IPS DF 6.9 (cell line): ENCODE data around the gene PPDPF.

Experiments
- DNase-seq: peaks from one replicate; pipeline ENCODE4 v3.0.0-alpha.2; 2013; ENCODE audit warnings: low read depth, low spot score
- H3K27ac ChIP-seq: one replicate; pipeline ENCODE4 v1.5.1; 2013; ENCODE audit warnings: low read length, control low read depth
- H3K27me3 ChIP-seq: 2 replicates; pipeline ENCODE4 v1.6.1; 2013; ENCODE audit warnings: mild to moderate bottlenecking, low read length; ENCODE audit not compliant: control insufficient read depth, insufficient read depth
- H3K36me3 ChIP-seq: 2 replicates; pipeline ENCODE4 v1.6.1; 2013; ENCODE audit warnings: low read length; ENCODE audit not compliant: control insufficient read depth, insufficient read depth
- H3K4me1 ChIP-seq: 2 replicates; pipeline ENCODE4 v1.6.1; 2013; ENCODE audit warnings: low read length; ENCODE audit not compliant: control insufficient read depth, insufficient read depth
- H3K4me3 ChIP-seq: 2 replicates; pipeline ENCODE4 v1.5.1; 2013; ENCODE audit warnings: mild to moderate bottlenecking, low read length
- H3K9me3 ChIP-seq: 2 replicates; pipeline ENCODE4 v1.6.1; 2013; ENCODE audit warnings: low read length, inconsistent platforms; ENCODE audit not compliant: control insufficient read depth, insufficient read depth
- WGBS: extraction: QIAGEN DNeasy Blood & Tissue Kit; methylation state at CpG from one replicate; pipeline ENCODE4 v1.1.7; 2013; ENCODE audit warnings: mixed read lengths, missing lambda C conversion rate; ENCODE audit not compliant: insufficient read length, insufficient coverage; 5-methylcytosine and 5-hydroxymethylcytosine counted together

Gene PPDPF

GRCh38 chr20:63500151-63500901, 20.2 kb upstream of the PPDPF start:
- no peak overlapping the region for H3K27ac ChIP-seq
- no peaks in the 10 kb centered on the region for H3K9me3 ChIP-seq
- no peak for DNase-seq
- H3K4me1 ChIP-seq, result peaks cover 12% of the 10 kb centered on the region
- H3K27me3 ChIP-seq, result peaks cover 5% of the 10 kb centered on the region; the same call in 1 of the 2 replicates
- H3K36me3 ChIP-seq, result no peaks in the 10 kb centered on the region
- H3K4me3 ChIP-seq, result no peak overlapping the region
- WGBS, result no CpG with 5 or more reads among the region's 24 CpGs

- no peak for DNase-seq
- Histone ChIP-seq H3K27me3 (peaks cover 5% of the 10 kb centered on the region; the same call in 1 of the 2 replicates), H3K27ac (no peak overlapping the region), H3K9me3 (no peaks in the 10 kb centered on the region), H3K4me1 (peaks cover 12% of the 10 kb centered on the region), H3K4me3 (no peak overlapping the region), H3K36me3 (no peaks in the 10 kb centered on the region)
- no CpG with 5 or more reads among the region's 27 CpGs for WGBS
Measured at GRCh38 chr20:63500902-63501817, 19.4 kb upstream of the PPDPF start.

GRCh38 chr20:63501818-63502670, 18.5 kb upstream of the PPDPF start:
- Histone ChIP-seq H3K4me1 (peaks cover 10% of the 10 kb centered on the region), H3K27me3 (peaks cover 5% of the 10 kb centered on the region; the same call in 1 of the 2 replicates), H3K27ac (no peak overlapping the region), H3K4me3 (peak overlapping the region; percentile 20; the same call in 1 of the 2 replicates), H3K9me3 (no peaks in the 10 kb centered on the region), H3K36me3 (no peaks in the 10 kb centered on the region)
- WGBS, result no CpG with 5 or more reads among the region's 26 CpGs
- no peak for DNase-seq

DNA sequence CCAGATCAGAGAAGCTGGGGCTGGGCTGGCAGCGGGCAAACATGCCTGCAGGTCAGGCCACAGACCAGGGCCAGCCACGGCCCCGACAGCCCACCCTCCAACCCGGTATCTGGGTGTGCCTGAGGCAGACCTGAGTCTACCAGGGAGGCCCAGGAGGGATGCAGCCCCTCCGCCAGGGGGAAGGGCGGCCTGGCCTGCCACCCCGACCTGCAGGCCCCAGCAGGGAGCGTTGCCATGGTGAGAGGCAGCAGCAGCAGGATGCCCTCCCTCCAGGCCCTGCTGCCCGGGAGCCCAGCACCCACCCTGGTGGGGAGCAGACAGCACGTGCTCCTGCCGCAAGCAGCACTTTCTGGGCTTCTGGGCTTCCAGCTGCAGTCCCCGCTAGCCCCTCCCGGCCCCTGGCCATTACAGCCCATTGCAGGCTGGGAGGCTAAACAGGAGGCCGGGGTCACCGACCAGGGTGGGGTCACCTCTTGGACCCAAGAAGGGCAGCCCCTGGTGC, 17.8 kb upstream of the PPDPF start:
- no peaks in the 10 kb centered on the region for H3K36me3 ChIP-seq
- no CpG with 5 or more reads among the region's 15 CpGs for WGBS
- no peaks in the 10 kb centered on the region for H3K9me3 ChIP-seq
- no peak overlapping the region for H3K27ac ChIP-seq
- DNase-seq, result no peak
- peaks cover 5% of the 10 kb centered on the region; the same call in 1 of the 2 replicates for H3K27me3 ChIP-seq
- H3K4me1 ChIP-seq, result peaks cover 9% of the 10 kb centered on the region
- H3K4me3 ChIP-seq, result no peak overlapping the region

GRCh38 chr20:63503524-63503923, 17.0 kb upstream of the PPDPF start:
- Histone ChIP-seq H3K4me1 (peaks cover 8% of the 10 kb centered on the region), H3K9me3 (no peaks in the 10 kb centered on the region), H3K36me3 (no peaks in the 10 kb centered on the region), H3K4me3 (no peak overlapping the region), H3K27me3 (peaks cover 5% of the 10 kb centered on the region; the same call in 1 of the 2 replicates), H3K27ac (no peak overlapping the region)
- no CpG with 5 or more reads among the region's 7 CpGs for WGBS
- DNase-seq, result no peak

GRCh38 chr20:63504642-63505041, 15.9 kb upstream of the PPDPF start:
- Histone ChIP-seq H3K4me1 (peaks cover 8% of the 10 kb centered on the region), H3K36me3 (no peaks in the 10 kb centered on the region), H3K9me3 (no peaks in the 10 kb centered on the region), H3K4me3 (no peak overlapping the region), H3K27me3 (peaks cover 3% of the 10 kb centered on the region; the same call in 1 of the 2 replicates), H3K27ac (no peak overlapping the region)
- WGBS, result no CpG with 5 or more reads among the region's 9 CpGs
- no peak for DNase-seq

- peaks cover 8% of the 10 kb centered on the region for H3K4me1 ChIP-seq
- H3K36me3 ChIP-seq, result no peaks in the 10 kb centered on the region
- no peak overlapping the region for H3K4me3 ChIP-seq
- no peaks in the 10 kb centered on the region for H3K9me3 ChIP-seq
- H3K27me3 ChIP-seq, result no peaks in the 10 kb centered on the region
- no CpG with 5 or more reads among the region's 8 CpGs for WGBS
- no peak overlapping the region for H3K27ac ChIP-seq
- no peak for DNase-seq
Measured at GRCh38 chr20:63505281-63505680, 15.3 kb upstream of the PPDPF start.

GRCh38 chr20:63505723-63506122, 14.8 kb upstream of the PPDPF start:
- Histone ChIP-seq H3K4me1 (peaks cover 8% of the 10 kb centered on the region), H3K4me3 (no peak overlapping the region), H3K36me3 (no peaks in the 10 kb centered on the region), H3K27me3 (no peaks in the 10 kb centered on the region), H3K27ac (no peak overlapping the region), H3K9me3 (no peaks in the 10 kb centered on the region)
- no CpG with 5 or more reads among the region's 12 CpGs for WGBS
- DNase-seq, result no peak

GRCh38 chr20:63507083-63507743, 13.4 kb upstream of the PPDPF start:
- Histone ChIP-seq H3K9me3 (no peaks in the 10 kb centered on the region), H3K36me3 (no peaks in the 10 kb centered on the region), H3K27me3 (no peaks in the 10 kb centered on the region), H3K4me1 (peaks cover 7% of the 10 kb centered on the region), H3K27ac (no peak overlapping the region), H3K4me3 (no peak overlapping the region)
- no peak for DNase-seq
- WGBS, result no CpG with 5 or more reads among the region's 30 CpGs
